HG03571 (cell line): ENCODE results near the gene RUVBL1.
"Not testable (repeated sequence)": the region's sequence is repeated elsewhere in the genome, so short reads cannot be mapped to it uniquely, and the experiment has no call there.

ENCODE experiments used
- ATAC-seq: cut with Tn5 transposase; IDR thresholded peaks from one replicate; pipeline ENCODE4 v1.9.1; 2021; ENCODE audit not compliant: unreplicated experiment

The RUVBL1 gene

GRCh38 chr3:128123538-128124368, at the start of gene RUVBL1:
TSS of gene RUVBL1 (minus strand) at chr3:128123812. CDS start at chr3:128123724, 88 bp downstream.
- peak; percentile 97 for ATAC-seq

DNA sequence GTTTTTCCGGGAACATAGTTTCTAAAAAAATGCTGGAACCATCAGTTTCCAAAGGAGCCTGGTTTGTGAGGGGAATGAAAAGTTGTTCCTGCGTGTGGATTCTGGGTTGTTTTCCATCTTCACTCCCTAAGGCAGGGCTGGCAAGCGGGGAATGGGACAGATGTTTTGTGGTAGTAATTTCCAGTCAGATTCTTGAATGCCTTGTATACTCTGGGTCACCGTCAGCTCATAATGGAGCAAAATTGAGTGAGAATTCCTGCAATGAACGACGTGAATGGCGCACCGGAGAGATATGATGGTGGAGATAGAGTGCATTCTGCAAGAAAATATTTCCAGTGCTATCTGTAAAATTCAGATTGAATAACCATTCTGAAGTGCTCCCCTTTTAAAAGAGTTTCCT, 49.6 kb upstream of the RUVBL1 start:
- no peak for ATAC-seq

DNA sequence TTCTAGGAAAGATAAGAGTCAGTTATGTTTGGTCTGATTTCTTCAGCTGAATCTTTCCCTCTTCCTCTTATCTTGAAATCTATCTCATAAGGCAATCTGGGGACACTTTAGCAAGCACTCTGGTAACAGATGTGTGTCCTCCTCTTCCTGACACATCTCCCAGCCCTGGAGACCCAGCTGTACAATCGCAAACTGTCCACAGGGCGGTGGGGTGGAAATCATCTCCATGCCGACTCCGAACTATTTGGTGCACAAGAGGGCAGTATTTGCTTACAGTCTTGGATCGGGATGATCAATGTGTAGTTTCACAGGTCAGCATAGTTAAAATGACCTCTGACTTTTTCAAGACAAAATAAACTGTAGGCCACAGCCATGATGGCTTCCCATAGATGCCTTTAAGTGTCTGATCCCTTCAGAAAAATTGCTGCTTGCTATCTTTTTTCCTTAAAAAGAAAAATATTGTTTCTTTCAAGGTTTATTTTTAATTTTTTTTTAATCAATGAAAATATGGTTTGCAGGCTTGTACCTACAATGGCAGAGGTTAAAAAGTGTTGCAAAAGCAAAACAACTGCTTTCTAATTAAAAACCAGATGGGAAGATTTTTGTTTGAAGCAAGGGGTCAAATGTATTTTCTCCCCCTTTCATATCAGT, 47.4 kb upstream of the RUVBL1 start:
- ATAC-seq, result no peak

GRCh38 chr3:128168836-128169235, 45.2 kb upstream of the RUVBL1 start:
- no peak for ATAC-seq

- no peak for ATAC-seq
These were observed 44.5 kb upstream of the RUVBL1 start for GRCh38 chr3:128167973-128168674.

- no peak for ATAC-seq
These were observed 44.0 kb upstream of the RUVBL1 start for GRCh38 chr3:128167646-128167972.

GRCh38 chr3:128166971-128167453, 43.4 kb upstream of the RUVBL1 start:
- no peak for ATAC-seq

DNA sequence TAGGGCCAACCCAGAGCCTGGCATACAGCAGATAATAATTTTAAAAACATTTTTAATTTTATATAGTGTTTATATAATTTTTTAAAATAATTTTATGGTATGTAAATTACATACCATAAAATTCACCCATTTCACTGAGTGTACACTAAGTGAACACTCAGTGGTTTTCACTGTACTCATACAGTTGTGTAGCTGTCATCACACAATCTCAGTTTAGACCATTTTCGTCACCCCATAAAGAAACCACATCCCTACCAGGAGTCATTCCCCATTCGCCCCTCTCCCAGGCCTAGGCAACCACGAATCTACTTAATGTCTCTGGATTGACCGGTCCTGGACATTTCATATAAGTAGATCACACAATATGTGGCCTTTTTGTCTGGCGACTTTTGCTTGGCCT, 39.8 kb upstream of the RUVBL1 start:
- ATAC-seq, result no peak

DNA sequence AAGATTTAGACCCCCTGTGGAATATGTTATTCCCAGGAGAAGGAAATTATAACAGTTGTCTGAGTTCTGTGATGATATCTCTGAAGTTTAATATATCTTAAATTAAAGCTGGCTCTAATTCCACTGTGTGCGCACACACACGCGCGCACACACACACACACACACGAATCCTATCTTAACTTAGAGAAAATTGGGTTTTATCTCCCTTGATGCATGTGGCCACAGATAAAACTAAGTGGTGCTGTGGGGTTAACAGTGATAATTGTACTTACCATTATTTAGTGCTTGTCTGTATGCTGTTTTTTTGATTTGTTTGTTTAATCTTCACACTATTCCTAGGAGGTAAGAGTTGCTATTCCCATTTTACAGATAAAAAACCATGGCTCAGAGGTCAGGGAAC, 37.0 kb upstream of the RUVBL1 start:
- no peak for ATAC-seq

- ATAC-seq, result no peak
These were observed 32.2 kb upstream of the RUVBL1 start for GRCh38 chr3:128155616-128156360.

DNA sequence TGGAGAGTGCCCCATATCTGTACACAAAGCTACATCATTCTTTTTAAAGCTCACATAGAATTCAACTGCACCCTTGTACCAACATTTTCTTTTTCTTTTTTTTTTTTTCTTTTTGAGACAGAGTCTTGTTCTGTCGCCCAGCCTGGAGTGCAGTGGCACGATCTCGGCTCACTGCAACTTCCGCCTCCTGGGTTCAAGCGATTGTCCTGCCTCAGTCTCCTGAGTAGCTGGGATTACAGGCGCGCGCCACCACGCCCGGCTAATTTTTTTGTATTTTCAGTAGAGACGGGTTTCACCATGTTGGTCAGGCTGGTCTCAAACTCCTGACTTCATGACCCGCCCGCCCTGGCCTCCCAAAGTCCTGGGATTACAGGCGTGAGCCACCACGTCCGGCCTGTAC, 30.7 kb upstream of the RUVBL1 start:
- not testable (repeated sequence) for ATAC-seq

- peak; percentile 86 for ATAC-seq
These were observed 29.8 kb upstream of the RUVBL1 start, which contains the start of gene EEFSEC for GRCh38 chr3:128153156-128154041. TSS of gene EEFSEC (plus strand) at chr3:128153481. CDS start at chr3:128153508, 27 bp downstream.

DNA sequence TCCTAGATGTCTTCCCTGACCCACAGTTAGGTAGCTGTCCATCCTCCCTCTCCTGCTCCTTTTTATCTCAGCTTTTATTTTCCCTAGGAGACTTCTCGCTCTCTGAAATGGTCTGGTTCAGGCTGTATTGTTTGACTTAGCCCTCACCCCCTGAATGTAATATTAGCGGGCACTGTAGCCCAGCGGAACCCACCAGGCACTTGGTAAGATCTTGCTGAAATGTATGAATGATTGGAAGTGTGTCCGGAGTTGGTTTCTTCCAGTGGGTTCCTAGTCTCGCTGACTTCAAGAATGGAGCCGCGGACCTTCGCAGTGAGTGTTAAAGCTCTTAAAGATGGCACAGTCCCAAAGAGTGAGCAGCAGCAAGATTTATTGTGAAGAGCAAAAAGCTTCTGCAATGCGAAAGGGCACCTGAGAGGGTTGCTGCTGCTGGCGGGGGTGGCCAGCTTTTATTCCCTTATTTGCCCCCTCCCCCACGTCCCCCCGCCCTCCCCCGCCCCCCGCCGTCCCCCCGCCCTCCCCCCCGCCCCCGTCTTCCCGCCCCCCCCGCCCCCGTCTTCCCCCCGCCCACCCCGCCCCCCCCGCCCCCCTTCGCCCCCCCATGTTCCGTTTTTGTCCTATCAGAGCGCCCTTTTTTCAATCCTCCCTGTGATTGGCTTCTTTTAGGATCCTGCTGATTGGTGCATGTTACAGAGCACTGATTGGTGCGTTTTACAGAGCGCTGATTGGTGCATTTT, 29.0 kb upstream of the RUVBL1 start:
- ATAC-seq, result no peak

- ATAC-seq, result no peak
These were observed 28.2 kb upstream of the RUVBL1 start for GRCh38 chr3:128151758-128152274.

GRCh38 chr3:128149650-128150049, 26.0 kb upstream of the RUVBL1 start:
- no peak for ATAC-seq

- ATAC-seq, result no peak
These were observed 22.6 kb upstream of the RUVBL1 start for GRCh38 chr3:128146201-128146600.

- no peak for ATAC-seq
These were observed 21.7 kb upstream of the RUVBL1 start for GRCh38 chr3:128145279-128145678.

DNA sequence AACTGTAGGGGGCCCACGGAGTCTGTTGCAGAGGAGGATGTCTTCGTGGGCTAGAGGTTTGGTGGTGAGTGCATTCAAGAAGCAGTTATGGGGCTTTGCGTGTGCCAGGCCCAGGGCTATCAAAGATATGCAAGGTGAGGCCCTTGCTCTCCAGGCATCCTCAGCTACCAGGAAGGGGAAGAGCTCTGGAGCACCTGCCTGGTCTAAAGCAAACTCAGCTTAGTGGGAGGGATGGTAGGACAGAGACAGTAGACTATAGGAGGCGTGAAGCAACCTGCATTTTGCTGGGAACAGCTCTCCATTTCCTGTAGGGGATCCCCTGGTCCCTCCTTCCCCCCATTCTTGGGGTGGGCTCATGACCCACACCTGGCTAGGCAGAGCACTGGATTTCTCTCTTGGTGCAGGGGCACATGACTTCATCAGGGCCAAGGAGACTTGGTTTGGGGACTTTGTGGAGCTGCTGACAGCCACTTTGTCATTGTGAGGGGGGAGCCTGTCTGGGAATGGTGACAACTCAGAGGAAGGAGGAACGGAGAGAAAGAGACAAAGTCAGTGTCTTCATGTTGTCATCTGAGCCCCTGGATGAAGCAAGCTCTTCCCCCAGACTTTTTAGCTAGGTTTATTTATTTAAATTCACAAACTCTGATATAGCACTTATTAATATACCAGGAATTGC, 21.0 kb upstream of the RUVBL1 start:
- no peak for ATAC-seq

- ATAC-seq, result no peak
These were observed 19.9 kb upstream of the RUVBL1 start for GRCh38 chr3:128143496-128143895.
